Stimulated activated naive CD4-positive, alpha-beta T cell treated with Interleukin-2 at 50 U/mL for 16 hours (primary cell): ENCODE data around the gene WWOX.

Source experiments
- DNase-seq: peaks from one replicate; lab custom pipeline; 2025; lab: John Stamatoyannopoulos, UW

Gene WWOX

DNA sequence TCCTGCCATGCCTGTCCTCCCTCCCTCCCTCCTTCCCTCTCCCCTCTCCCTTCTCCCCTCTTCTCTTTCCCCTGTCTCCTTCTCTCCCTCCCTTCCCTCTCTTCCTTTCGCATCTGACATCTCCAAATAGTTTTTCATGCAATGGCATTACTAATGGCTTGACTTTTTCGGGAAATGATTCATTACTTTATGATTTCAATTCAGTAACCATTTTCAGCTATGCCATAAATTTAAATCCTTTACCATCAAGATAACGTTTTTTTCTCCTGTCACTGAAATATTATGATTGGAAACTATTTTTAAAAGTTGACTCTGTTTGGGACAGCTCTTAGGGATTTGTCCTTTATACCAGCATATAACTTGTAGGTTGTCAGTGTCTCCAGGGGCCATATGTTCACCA, 201.0 kb downstream of the WWOX start:
- DNase-seq = no peak

DNA sequence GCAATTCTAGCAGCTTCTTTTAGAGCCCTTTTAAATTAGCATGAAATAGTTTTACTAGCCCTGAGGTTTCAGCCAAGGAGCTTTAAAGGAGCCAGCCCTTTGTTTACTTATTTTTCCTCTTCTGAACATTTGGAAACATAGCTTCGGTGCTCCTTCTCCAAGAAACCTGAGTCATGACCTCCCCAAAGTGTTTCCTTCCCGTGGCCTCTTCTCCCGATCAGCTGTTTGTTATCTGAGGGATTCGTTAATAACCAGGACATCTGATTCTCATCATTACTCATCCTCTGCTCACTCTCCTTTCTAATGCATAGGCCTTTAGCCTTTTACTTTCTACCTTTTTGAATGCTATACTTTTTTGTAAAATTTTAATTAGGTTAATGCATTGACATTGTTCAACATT, 204.5 kb downstream of the WWOX start:
- DNase-seq = no peak

DNA sequence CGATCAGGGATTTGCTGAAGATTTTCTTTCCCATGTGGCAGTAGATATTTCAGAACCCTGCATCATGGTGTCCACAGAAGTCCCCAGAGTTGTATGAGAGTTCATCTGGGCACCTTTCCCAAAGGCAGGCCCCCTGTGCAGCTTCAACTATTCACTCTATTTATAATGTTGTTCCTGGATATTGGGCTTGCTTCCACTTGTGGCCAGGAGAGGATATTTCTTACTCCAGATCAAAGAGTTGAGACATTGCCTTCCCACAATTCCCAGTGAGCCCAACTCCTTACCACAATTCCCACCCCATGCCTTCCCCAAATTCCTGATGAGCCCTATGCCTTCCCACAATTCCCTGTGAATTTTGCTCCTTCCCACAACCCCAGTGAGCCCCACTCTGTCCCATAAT, 206.9 kb downstream of the WWOX start:
- DNase-seq = no peak

DNA sequence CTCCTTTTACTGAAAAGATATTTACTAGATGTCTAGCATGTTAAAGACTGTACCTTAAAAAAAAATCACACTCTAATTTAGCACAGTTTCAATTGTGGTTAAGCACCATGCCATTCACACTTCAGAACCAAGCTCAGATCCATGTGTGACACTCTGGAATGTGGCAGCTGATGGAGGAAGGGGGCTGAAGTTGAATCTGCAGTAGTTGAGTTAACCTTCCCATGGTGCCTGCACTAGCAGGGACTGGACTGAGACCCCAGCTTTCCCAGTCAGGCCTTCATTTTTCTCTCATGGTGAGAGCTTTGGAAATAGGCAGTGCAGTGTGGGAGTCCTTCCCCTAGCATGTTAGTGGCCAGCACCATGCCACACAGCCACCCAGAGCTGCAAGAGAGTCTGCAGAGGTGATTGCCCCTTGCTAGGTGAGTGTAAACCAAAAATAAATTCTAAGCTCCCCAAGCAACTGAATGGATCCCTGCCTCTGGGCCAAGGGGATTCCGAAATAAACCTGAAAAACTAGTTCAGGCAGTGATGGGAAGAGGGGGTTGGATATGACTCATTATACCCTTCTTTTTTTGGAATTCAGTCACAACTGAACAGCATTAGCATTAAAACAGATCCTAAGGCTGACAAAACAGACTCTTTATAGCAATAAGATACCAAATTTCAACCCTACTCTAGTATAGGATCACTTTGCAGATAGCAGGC, 208.5 kb downstream of the WWOX start:
- DNase-seq = no peak

DNA sequence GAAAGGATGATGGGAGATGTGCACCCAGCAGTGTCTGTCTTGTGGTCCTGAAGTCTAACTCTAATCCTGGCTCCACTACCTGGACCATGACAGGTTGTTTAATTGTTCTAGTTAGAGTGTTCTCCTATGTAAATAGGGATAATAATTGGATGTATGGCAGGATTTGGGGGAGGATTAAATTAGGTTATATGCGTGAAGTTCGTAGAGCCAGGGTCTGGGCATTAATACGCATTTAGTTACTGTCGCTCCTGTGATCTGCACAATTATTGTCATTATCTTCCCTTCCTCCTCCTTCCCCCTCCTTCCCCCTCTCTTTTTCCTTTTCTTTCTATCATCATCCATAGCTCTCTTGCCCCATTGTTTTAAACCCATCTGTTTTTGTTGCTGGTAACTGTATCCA, 210.3 kb downstream of the WWOX start:
- DNase-seq = no peak

DNA sequence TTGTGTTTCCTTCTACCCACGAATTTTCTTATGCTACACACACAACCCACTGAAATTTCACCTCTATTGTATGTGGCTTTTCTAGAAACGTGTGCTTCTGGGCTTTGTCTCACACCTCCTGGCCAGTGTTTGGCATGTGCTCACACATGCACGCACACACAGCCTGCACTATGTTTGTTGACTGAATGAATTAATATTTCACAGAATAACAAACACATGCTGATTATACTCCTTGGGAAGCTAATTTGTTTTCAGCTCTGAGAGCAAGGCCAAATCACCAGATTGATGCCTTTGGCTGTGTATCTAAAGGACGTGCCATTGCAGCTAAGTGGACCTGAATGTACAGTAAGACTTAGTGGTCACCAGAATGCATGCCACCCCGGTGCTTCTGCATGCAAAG, 210.7 kb downstream of the WWOX start:
- DNase-seq = no peak

DNA sequence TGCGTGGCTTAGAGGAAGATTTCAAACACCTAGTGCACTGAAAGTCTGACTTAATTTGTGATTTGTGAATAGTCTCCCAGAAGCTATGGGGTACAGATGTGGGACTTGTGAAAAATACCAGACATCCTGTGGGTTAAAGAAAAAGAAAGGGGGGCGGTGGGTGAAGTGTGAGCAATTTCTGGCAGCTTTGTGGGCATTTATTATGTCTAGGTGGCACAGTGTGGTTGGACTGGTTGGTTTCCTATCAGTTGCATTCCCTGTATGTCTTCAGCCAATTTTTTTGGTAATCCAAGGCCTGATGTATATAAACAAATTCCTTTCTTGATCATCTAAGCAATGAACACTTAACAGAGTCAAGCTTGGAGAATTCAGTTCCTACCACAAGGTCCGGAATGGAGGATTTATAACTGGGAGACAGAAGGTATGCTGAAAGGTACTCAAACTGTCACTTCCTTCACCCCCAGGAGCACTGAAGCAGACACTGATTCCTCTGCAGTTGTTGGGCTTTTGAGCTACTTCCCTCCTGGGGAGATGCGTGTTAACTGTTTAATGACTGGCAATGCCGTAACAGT, 211.6 kb downstream of the WWOX start:
- no peak for DNase-seq

DNA sequence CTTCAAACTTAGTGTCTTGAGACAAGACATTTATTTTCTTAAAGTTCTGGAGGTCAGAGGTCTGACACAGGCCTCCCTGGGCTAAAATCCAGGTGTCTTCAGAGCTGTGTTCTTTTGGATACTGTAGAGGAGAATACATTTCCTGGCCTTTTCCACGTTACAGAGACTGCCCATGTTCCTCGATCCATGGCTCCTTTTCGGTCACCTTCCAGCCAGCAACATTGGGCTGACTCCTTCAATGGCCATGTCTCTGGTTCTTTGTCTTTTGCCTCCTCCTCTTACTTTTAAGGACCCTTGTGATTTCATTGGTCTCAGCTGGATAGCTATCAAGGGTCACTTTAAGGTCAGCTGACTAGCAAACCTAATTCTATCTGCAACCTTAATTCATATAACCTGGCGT, 212.4 kb downstream of the WWOX start:
- no peak for DNase-seq

DNA sequence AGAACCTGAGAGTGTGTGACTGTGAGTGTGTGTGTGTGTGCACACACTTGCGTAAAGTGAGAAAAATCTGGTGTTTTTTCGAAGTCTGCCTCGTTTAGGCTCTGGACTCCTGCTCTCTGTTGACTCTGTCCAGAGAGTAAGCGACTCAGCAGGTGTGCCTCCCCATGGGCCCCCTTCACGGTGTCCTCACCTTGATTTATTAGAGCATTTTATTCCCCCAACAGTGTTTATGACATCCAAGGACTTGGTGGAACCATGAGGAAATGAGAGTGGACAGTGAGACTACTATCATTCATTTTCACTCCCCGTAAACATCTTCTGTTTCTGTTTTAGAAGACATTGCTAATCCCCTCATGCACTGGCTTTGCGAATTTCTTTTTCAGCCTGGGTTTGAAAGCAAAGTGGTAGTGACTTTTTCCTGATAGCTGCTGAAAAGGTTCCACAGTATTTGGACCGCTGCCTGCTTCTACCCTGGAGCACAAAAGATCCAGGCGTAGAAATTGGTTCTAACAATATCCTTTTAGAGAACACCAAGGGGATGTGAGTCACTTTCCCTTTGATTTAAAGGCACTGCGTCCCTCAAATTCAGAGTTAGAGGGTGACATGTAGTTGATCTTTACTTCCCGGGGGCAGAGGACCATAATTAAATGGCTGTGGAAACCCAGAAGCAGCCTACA, 218.2 kb downstream of the WWOX start:
- DNase-seq = no peak

DNA sequence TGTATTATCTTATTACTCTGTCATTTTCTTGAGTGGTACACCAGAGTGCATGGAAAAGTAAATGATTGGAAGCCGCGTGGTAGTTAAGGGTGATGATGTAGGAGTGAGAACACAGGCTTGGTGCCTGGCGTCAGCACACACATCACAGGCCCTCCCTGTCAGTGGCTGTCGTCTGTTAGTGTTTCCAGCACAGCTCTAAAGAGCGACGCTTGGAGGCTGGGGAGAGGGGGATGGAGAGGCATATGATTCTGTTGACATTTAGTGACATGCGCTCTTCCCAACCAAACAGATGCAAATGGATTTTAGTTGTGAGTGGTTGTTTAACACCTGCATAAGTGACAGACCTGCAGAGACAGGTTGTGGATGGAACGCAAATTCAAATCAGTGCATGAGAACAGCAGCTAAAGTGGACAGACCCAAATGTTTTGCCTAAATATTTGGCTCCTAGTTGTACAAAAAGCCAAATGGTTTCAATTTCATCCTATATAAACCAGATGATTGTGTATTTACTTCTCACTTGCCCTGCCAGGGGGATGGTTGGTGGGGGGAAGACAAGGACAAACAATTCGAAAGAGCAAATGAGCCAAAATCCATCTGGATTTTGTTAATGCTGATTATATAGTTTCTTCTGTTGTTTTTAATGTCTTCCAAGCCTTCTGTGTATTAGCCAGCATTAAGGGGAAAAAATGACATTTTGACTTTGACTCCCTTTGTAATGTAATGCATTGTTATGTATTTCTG, 222.3 kb downstream of the WWOX start:
- DNase-seq = no peak

DNA sequence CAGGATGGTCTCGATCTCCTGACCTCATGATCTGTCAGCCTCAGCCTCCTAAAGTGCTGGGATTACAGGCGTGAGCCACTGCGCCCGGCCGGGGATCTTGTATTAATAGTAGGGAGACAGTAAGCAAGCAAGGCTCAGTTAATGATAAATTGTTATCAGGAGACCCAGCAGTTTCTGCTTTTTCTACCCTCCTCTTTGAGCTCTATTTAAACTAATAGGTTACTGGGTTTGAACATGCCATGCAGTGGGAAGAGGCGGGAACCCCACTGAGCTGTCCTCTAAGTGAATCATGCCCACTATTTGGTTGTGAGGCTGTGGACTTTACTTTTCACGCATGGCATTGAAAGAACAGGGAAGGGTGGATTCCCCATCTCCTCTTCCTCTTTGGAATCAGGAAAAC, 223.9 kb downstream of the WWOX start:
- no peak for DNase-seq

DNA sequence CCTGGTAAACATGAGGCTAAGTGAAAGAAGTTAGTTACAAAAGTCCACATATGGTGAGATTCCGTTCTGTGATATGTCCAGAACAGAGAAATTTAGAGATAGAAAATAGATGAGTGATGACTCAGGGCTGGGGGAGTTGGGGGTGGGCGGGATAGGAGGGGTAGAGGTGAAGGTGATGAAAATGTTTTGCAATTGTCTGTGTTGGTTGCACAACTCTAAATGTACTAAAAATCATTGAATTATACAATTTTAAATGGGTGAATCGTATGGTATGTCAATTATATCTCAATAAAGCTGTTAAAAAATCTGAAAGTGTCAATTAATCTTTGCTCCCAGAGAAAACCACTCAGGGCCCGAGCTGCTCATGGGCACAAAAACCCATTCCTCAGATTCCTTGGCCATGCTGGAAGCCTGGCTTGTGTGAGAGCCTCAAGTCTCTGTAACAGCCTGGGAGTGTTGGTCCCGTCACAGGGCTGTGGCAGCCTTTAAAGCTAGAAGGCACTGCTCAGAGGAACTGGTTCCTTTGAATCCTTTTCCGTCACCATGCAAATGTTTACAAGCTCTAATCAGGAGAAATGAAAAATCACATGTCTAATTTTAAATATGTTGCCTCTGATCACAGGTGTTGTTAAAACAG, 225.3 kb downstream of the WWOX start:
- no peak for DNase-seq

DNA sequence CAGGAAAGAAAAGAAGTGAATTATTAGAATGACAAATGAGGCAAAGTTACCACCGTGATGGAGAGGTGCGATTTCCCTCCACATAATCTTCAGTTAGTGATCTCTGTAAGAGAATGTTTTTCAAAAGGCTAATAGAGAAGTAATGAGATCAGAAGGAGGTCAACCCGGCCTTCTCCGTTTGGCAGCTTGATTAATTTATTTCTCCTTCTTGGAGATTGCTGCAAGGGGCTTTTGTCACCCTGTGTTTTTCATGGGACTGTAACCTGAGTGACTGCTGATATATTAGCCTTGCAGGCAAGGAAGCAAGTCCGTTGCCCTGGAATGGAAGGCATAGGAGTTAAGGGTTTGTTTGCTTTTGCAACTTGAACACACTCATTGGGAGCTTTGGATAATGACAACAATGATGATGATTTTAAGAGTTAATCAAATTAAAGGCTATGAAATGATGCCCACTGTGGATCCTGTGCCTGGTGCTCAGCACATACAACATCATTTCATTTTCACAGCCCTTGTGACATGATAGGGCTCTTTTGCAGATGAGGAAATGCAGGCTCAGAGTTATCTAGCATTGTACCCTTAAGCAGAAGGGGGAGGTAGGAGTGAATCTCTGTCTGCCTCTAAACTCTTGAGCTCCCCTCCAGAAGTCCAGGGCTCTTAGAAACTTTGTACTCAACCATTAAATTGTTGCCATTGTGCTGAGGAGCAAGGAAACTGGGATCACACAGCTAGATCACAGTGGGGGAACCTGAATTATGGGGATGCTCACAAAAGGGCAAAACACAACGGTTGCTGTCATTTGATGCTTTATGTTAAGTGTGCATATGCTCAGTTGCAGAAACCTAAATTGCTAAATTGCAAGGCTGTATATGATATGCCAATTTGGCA, 226.3 kb downstream of the WWOX start:
- no peak for DNase-seq

DNA sequence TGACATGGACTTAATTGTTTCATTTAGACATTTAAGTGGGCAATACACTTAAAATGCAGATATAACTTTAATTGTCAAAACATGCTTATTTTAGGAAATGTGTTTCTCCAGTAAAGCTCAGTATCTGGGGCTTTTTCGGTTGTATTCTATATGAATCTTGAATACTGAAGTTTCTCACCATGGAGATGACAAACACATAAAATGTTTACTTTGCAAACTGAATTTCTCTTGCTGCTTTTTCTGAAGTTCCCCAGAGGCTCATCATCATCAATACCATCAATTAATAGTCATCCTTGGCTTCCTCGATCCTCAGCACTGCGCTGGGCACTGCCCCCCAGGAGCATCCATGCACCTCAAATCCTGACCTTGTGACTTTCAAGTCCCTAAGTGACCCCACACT, 227.3 kb downstream of the WWOX start:
- no peak for DNase-seq

DNA sequence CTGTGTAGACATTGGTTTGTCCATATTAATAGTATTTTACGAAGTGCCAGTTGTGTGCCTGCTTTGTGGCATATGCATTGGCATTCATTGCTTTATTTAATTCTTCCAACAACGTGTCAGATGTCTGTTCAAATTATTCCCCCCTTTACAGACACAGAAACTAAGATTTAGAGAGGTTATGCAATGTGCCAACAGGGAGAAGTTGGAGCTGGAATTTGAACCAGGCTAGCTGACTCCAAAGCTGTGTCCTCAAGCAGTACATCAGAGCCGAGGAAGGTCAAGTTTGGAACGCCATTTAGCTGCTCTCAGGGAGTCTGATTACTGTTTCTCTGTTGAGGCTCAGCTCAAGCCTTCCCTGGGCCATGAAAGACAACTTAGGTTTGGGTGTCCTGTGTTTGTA, 232.3 kb downstream of the WWOX start:
- no peak for DNase-seq

DNA sequence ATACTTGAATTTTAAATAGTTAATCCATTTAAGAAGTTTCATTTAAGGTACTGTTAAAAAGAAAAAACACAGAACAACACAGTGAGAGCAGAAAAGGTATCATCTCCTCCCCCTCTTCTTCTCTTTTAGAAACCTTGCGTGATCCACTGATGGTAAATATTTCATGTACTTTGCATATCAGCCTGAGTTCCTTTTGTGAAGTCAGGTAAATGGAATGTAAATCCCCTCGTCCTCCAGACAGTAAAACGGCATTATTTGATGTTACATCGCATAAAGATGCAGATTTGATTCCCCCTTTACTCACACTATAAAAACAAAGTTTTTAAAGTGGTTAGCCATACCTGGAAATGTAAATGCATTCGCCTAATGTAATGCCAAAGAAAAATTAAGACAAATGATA, 234.4 kb downstream of the WWOX start:
- no peak for DNase-seq

DNA sequence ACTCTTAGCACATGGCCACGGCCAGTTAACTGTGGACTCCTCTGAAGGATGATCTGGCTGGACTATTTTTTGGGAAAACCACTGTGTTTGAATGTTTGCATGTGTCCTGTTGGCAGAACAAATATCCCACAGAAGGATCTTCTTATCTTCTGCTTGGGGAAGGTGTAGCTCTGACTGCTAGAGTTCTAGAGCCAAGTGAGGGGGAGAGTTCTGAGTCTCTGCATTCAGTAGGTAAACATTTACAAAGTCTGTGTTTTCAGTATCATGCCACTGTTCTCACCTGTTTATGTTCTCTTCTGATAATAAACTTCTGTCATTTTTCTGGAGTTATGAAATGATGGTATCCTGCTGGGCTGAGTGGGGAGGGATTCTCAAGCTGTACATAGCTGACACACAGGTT, 241.1 kb downstream of the WWOX start:
- no peak for DNase-seq

DNA sequence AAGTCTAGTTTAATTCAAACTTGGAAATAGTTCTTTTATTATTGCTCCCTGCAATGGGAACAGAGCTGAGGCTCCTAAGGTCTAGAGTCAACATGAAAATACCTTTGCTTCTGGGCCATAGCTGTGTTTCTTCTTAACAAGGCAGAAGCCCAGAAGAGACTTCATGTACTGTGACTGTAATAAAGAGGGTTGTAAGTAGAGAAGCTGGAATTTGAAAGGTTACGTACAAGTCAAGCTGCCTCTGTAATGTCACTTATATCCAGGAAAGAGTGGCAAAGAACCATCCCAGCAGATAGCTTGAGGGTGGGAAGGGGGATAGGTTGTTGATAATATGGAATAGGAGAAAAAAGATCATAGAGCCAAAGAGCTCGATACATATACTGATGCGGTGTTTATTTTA, 248.6 kb downstream of the WWOX start:
- DNase-seq = no peak

DNA sequence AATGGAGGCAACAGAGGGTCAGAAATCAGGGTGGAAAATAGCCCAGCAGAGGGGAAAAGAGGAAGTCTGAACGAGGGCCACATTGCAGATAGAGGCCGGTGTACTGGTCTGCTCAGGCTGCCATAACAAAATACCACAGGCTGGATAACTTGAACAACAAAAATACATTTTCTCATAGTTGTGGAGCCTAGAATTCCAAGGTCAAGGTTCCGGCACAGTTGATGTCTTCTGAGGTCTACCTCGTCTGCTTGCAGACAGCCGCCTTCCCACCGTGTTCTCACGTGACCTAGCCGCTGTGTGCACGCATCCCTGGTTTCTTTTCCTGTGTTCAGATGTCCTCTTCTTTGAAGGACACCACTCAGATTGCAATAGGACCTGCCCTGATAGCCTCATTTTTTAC, 249.4 kb downstream of the WWOX start:
- DNase-seq = no peak

DNA sequence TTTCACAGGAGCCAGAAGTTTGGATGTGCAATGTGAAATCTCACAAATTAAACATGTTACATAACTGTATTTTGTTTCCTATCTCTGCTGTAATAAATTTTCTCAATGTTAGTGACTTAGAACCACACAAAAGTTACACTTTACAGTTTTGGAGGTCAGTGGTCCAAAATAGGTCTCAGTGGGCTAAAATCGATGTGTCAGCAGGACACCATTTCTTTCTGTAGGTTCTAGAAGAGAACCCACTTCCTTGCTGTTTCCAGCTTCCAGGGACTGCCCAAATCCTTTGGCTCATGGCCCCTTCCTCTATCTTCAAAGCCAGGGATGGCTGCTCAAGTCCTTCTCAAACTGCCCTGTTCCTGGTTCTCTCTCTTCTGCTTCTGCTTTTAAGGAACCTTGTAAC, 252.7 kb downstream of the WWOX start:
- no peak for DNase-seq

DNA sequence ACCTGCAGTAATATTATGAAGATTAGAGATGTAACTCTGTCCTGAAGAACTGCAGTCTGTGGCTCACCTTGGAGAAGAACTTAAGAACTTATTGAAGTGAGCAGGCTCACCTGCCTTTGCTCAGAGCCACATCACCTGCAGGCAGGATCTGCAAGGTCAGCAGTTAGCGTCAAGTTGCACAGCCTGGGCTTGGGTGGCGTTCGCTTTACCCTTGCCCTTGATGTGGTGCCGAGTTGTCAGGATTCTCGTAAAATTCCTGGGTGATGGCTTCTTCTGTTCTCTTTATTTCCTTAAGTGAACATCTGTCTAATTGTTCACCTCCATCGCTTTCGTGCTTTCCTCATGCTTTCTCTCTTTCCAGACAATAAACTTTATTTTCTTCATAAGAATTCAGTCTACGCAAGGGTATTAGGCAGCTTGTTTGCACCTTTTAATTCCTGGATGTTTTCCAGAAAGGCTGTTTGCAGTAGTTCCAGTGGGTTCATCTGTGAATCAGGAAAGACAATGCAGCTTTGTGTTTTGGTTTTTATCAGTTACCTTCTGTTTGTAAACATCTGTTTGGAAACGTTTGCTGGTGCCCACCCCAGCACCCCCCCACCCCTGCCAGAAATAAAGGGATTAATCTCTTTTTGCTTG, 254.3 kb downstream of the WWOX start:
- DNase-seq = no peak
